Activated naive CD4-positive, alpha-beta T cell treated with anti-CD3 and anti-CD28 coated beads, Interleukin-2, amount 50 U/mL, for 24 hours (primary cell): ENCODE data around the gene VAX1.
"Not testable (repeated sequence)": the region's sequence is repeated elsewhere in the genome, so short reads cannot be mapped to it uniquely, and the experiment has no call there.

ENCODE experiments used
- H3K27ac Mint-ChIP-seq: one replicate; pipeline ENCODE4 v1.8.0; 2021; ENCODE audit warnings: mild to moderate bottlenecking, mixed read lengths
- H3K27me3 Mint-ChIP-seq: one replicate; pipeline ENCODE4 v1.8.0; 2021; ENCODE audit warnings: mixed read lengths
- H3K36me3 Mint-ChIP-seq: one replicate; pipeline ENCODE4 v1.8.0; 2021; ENCODE audit warnings: mixed read lengths
- H3K4me1 Mint-ChIP-seq: one replicate; pipeline ENCODE4 v1.8.0; 2021; ENCODE audit warnings: mixed read lengths
- H3K4me3 Mint-ChIP-seq: one replicate; pipeline ENCODE4 v1.8.0; 2021; ENCODE audit warnings: mild to moderate bottlenecking, mixed read lengths
- H3K9me3 Mint-ChIP-seq: one replicate; pipeline ENCODE4 v1.8.0; 2021; ENCODE audit warnings: mixed read lengths

Gene VAX1, protein sequence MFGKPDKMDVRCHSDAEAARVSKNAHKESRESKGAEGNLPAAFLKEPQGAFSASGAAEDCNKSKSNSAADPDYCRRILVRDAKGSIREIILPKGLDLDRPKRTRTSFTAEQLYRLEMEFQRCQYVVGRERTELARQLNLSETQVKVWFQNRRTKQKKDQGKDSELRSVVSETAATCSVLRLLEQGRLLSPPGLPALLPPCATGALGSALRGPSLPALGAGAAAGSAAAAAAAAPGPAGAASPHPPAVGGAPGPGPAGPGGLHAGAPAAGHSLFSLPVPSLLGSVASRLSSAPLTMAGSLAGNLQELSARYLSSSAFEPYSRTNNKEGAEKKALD

GRCh38 chr10:117137911-117138642, at the start of gene VAX1:
TSS of gene VAX1 (minus strand) at chr10:117138270. CDS start at chr10:117138056, 214 bp downstream.
- Mint-ChIP-seq H3K4me1 (peaks cover 9% of the 10 kb centered on the region), H3K9me3 (no peaks in the 10 kb centered on the region), H3K36me3 (no peaks in the 10 kb centered on the region), H3K27ac (peak within 1 kb of the TSS; percentile 55), H3K27me3 (peaks cover 52% of the 10 kb centered on the region), H3K4me3 (no peak within 1 kb of the TSS)

DNA sequence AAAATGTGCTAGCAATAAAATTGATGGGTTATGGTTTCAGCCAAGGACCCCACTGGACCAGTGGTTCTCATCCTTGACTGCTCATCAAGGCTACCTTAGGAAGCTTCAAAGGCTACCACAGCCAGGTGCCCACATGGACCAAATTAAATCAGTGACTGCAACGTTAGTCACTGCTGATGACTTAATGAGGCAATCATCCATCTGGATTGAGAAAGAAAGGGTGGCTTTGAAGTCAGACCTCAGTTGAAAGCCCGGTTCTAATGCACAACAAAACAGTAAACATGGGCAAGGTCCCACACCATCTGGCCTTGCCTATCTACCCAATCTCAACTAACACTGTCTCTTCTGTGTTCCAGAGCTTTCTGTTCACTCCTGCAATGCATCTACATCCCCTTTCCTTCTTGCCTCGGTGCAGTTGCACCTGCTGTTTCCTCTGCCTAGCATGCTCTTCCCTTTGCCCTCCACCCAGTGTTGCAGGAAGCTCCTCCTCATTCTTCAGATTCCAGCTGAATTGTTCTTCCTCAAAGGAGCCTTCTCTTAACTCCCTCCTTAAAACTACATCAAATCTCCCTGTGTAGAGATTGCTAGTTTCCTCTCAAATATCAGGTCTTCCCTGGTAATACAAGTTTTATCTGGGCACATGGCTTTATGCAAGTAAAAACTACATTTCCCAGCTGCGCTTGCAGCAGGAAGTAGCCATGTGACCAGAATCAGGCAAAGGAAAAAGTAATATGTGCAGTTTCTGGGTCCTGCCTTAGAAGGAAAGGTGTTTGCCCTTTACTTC, 49.0 kb upstream of the VAX1 start:
- Mint-ChIP-seq H3K27me3 (peaks cover 2% of the 10 kb centered on the region), H3K36me3 (peaks cover 4% of the 10 kb centered on the region), H3K9me3 (peaks cover 7% of the 10 kb centered on the region), H3K4me3 (no peak overlapping the region), H3K4me1 (no peaks in the 10 kb centered on the region), H3K27ac (no peak overlapping the region)

GRCh38 chr10:117185817-117186216, 47.7 kb upstream of the VAX1 start:
- H3K27me3 Mint-ChIP-seq, H3K36me3 Mint-ChIP-seq, H3K4me1 Mint-ChIP-seq, H3K9me3 Mint-ChIP-seq, H3K27ac Mint-ChIP-seq, H3K4me3 Mint-ChIP-seq: not testable (repeated sequence)

DNA sequence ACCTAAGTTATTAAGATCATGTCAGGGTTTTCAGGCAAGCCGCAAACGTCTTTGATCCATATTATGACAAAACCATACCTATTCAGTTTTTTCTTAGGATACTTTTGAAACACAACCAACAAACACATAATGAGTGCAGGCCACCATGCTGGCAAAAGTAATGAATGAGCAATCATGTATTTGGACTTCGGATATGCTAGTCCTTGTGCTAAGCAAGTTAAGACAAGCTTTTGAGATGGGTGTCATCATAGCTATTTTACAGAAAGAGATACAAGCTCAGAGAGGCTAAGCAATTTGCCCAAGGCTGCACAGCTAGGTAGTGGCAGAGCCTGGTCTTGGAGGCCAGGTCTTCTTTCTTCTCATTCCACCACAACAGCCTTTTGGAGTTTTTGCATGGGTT, 46.8 kb upstream of the VAX1 start:
- Mint-ChIP-seq H3K27ac (no peak overlapping the region), H3K4me3 (no peak overlapping the region), H3K9me3 (peaks cover 7% of the 10 kb centered on the region), H3K4me1 (no peaks in the 10 kb centered on the region), H3K36me3 (peaks cover 4% of the 10 kb centered on the region), H3K27me3 (peaks cover 9% of the 10 kb centered on the region)

- H3K27me3 Mint-ChIP-seq = peaks cover 7% of the 10 kb centered on the region
- no peak overlapping the region for H3K4me3 Mint-ChIP-seq
- peaks cover 7% of the 10 kb centered on the region for H3K9me3 Mint-ChIP-seq
- no peaks in the 10 kb centered on the region for H3K4me1 Mint-ChIP-seq
- no peak overlapping the region for H3K27ac Mint-ChIP-seq
- H3K36me3 Mint-ChIP-seq = peaks cover 2% of the 10 kb centered on the region
Measured at GRCh38 chr10:117184296-117184695, 46.2 kb upstream of the VAX1 start.

DNA sequence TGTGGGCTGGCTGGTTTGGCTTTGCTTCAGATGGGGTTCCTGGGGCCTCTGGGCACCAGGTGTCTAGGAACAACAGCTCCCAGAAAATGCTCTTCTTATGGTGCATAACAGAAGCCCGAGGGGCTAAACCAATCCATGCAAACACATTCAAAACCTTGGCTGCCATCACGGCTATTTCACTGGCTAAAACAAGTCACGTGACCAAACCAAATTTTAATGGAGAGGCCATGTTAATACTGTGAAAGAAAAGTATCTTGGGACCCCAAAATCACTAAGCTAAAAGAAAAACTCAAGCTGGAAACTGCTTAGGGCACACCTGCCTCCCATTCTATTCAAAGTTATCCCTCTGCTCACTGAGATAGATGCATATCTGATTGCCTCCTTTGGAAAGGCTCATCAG, 40.1 kb upstream of the VAX1 start:
- Mint-ChIP-seq H3K4me1 (peaks cover 10% of the 10 kb centered on the region), H3K9me3 (no peaks in the 10 kb centered on the region), H3K27ac (no peak overlapping the region), H3K4me3 (no peak overlapping the region), H3K27me3 (peaks cover 7% of the 10 kb centered on the region), H3K36me3 (no peaks in the 10 kb centered on the region)

DNA sequence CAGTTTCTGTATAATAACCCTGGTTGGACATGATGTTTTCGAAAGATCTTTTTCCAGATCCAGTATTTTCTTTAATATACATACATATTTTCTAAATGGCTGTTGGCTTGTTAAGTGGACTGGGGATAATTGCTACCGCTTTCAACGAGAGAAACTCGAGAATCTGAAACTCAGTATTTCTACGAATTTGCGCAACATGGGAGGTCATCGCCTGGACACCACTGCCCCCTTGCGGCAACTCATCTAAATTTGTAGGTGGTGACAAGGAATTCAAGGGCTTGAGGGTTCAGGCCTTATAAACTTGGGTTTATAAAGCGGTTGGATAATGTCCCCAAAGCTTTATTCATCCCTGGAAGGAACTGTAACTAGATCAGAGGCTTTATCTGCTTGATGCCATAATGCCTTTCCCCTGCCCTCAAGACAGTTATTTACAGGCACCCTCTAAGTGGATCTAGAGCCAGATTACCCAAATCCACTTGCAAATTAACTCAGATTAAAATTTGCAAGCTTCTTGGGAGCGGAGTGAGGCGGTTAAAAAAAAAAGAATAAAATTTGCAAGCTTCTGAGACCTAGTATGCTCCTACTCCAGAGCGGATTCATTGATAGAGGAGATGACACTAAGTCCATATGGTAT, 37.9 kb upstream of the VAX1 start:
- Mint-ChIP-seq H3K27me3 (peaks cover 19% of the 10 kb centered on the region), H3K4me1 (peaks cover 10% of the 10 kb centered on the region), H3K36me3 (no peaks in the 10 kb centered on the region), H3K9me3 (no peaks in the 10 kb centered on the region), H3K27ac (no peak overlapping the region), H3K4me3 (peak overlapping the region; percentile 93)

DNA sequence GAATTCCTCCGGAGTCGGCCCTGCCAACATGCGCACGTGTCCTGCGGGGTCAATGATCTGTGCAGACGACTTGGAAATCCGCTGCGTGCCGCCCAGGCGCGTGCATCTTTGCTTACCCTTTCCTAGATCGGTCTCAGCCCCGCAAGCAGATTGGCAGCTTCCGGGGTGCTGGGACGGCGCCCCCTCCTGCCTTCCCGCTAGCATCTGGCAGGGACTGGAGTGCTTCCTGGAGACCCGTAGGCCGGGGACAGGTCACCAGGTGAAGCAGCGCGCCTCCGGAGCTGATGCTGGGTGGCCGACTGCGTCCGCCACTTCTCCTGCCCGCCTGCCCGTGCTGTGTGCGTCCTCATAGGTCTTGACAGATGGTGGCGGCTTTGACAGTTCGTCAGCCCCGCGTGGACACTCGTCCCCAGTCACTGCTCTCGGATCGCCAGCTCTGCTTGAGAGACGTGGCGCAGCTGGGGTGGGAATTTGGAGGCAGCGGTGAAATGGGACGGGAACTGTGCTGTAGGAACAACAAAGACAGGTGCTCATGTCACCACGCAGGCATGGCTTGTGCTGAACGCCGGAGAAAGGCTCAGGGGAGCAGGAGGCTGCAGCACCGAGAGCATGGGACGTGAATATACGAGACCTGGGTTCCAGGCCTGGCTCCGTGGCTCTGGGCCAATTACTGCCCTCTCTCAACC, 37.3 kb upstream of the VAX1 start:
- H3K4me1 Mint-ChIP-seq = peaks cover 10% of the 10 kb centered on the region
- H3K27ac Mint-ChIP-seq = no peak overlapping the region
- no peaks in the 10 kb centered on the region for H3K9me3 Mint-ChIP-seq
- peaks cover 22% of the 10 kb centered on the region for H3K27me3 Mint-ChIP-seq
- H3K36me3 Mint-ChIP-seq = no peaks in the 10 kb centered on the region
- peak overlapping the region; percentile 93 for H3K4me3 Mint-ChIP-seq

GRCh38 chr10:117174439-117175214, 36.6 kb upstream of the VAX1 start:
- Mint-ChIP-seq H3K36me3 (no peaks in the 10 kb centered on the region), H3K9me3 (no peaks in the 10 kb centered on the region), H3K27ac (no peak overlapping the region)

GRCh38 chr10:117170244-117170643, 32.2 kb upstream of the VAX1 start:
- H3K27ac Mint-ChIP-seq = no peak overlapping the region
- no peak overlapping the region for H3K4me3 Mint-ChIP-seq
- peaks cover 34% of the 10 kb centered on the region for H3K4me1 Mint-ChIP-seq
- no peaks in the 10 kb centered on the region for H3K9me3 Mint-ChIP-seq
- H3K36me3 Mint-ChIP-seq = no peaks in the 10 kb centered on the region
- peaks cover 48% of the 10 kb centered on the region for H3K27me3 Mint-ChIP-seq

More at GRCh38 chr10:117174439-117175214, 36.6 kb upstream of the VAX1 start:
- peak overlapping the region; percentile 93 for H3K4me3 Mint-ChIP-seq
- H3K27me3 Mint-ChIP-seq = peaks cover 20% of the 10 kb centered on the region
- H3K4me1 Mint-ChIP-seq = peaks cover 10% of the 10 kb centered on the region

GRCh38 chr10:117169480-117169879, 31.4 kb upstream of the VAX1 start:
- Mint-ChIP-seq H3K4me3 (no peak overlapping the region), H3K27ac (no peak overlapping the region), H3K9me3 (no peaks in the 10 kb centered on the region), H3K27me3 (peaks cover 56% of the 10 kb centered on the region), H3K4me1 (peaks cover 34% of the 10 kb centered on the region), H3K36me3 (no peaks in the 10 kb centered on the region)

- Mint-ChIP-seq H3K27me3 (peaks cover 61% of the 10 kb centered on the region), H3K9me3 (no peaks in the 10 kb centered on the region), H3K36me3 (no peaks in the 10 kb centered on the region), H3K27ac (no peak overlapping the region), H3K4me1 (peaks cover 35% of the 10 kb centered on the region), H3K4me3 (no peak overlapping the region)
Measured at GRCh38 chr10:117168729-117169128, 30.7 kb upstream of the VAX1 start.

GRCh38 chr10:117167789-117168674, 30.0 kb upstream of the VAX1 start:
- peaks cover 61% of the 10 kb centered on the region for H3K27me3 Mint-ChIP-seq
- H3K4me1 Mint-ChIP-seq = peaks cover 35% of the 10 kb centered on the region
- no peak overlapping the region for H3K27ac Mint-ChIP-seq
- H3K36me3 Mint-ChIP-seq = no peaks in the 10 kb centered on the region
- peak overlapping the region; percentile 52 for H3K4me3 Mint-ChIP-seq
- no peaks in the 10 kb centered on the region for H3K9me3 Mint-ChIP-seq
